H1 (cell line): ENCODE results near the gene KRTAP10-8. TPM values are rescaled to one million over a fixed set of nuclear protein-coding genes. Genes with fewer than 3 reads are reported as not detected.

Experiments
- CHD2 ChIP-seq: IDR thresholded peaks from 2 replicates; pipeline ENCODE4 v1.6.1; 2012; ENCODE audit warnings: low read length, improper control_type of control experiment
- CTBP2 ChIP-seq: IDR thresholded peaks from 2 replicates; pipeline ENCODE4 v1.7.0; 2011; ENCODE audit warnings: borderline replicate concordance, mild to moderate bottlenecking, moderate library complexity, mixed read lengths, low read length; ENCODE audit not compliant: insufficient read depth, insufficient read length
- FOSL1 ChIP-seq: IDR thresholded peaks from 2 replicates; pipeline ENCODE4 v1.6.1; 2011; ENCODE audit warnings: mild to moderate bottlenecking, low read depth, low read length, moderate library complexity; ENCODE audit not compliant: insufficient read depth
- GTF2F1 ChIP-seq: IDR thresholded peaks from 2 replicates; pipeline ENCODE4 v1.6.1; 2012; ENCODE audit warnings: low read depth, low read length, improper control_type of control experiment, borderline replicate concordance
- KDM1A ChIP-seq: fragments of 200-600, 300-600 bp; sonication (generic); IDR thresholded peaks from 2 replicates; pipeline ENCODE4 v1.7.1; 2016; ENCODE audit warnings: mild to moderate bottlenecking, low read length, borderline replicate concordance
- RFX5 ChIP-seq: IDR thresholded peaks from 2 replicates; pipeline ENCODE4 v1.6.1; 2011; ENCODE audit warnings: low read depth, low read length, improper control_type of control experiment, borderline replicate concordance
- SP2 ChIP-seq: IDR thresholded peaks from 2 replicates; pipeline ENCODE4 v1.6.1; 2012; ENCODE audit warnings: mild to moderate bottlenecking, low read length, inconsistent platforms
- TAF7 ChIP-seq: optimal IDR thresholded peaks from 2 replicates; pipeline ENCODE3; 2011; ENCODE audit warnings: low read depth, mild to moderate bottlenecking, inconsistent platforms, low read length, moderate library complexity, borderline replicate concordance
- polyA plus RNA-seq, 7 experiments: library from polyadenylated mRNA; depleted of rRNA in 3 of 7; stranded (reverse) in 5 of 7; unstranded in 2 of 7; fragments of >200 nt in 5 of 7; fragments of 200-250 nt in 2 of 7; gene quantifications; 1 replicate in 5 of 7; 2 replicates in 1 of 7; 4 replicates in 1 of 7; pipeline versions ENCODE4 v1.2.1 to v1.2.3, GENCODE V29; 2011 to 2013; ENCODE audit warnings: missing spikeins in 2 of 7, mixed read lengths in 2 of 7
- total RNA-seq: library from RNA; stranded (reverse); fragmentation: NEBNext Ultra II Directional; extraction: Animal tissue kit (Norgen Biotek cat#: 25700); gene quantifications from 2 replicates; pipeline ENCODE4 v1.2.1, GENCODE V29; 2021
- TF ChIP-seq, protein P1 (sequence below), 3 experiments: IDR thresholded peaks; 1 replicate in 2 of 3; 2 replicates in 1 of 3; pipeline versions ENCODE4 v1.5.1 to v1.6.1; 2011; ENCODE audit warnings: low read length in 3 of 3, mild to moderate bottlenecking in 3 of 3, inconsistent platforms in 2 of 3, low read depth in 1 of 3, moderate library complexity in 1 of 3; ENCODE audit not compliant: insufficient read depth in 1 of 3; ENCODE audit errors: control extremely low read depth in 1 of 3
- TF ChIP-seq, protein P2 (sequence below): IDR thresholded peaks from 2 replicates; pipeline ENCODE4 v1.6.1; 2011; ENCODE audit warnings: low read length, improper control_type of control experiment

Gene KRTAP10-8
- total and polyA plus RNA-seq, 2 of the 8 experiments (the other 6 are each of a cell fraction or from before 2014, with no cell fraction given): not detected

DNA sequence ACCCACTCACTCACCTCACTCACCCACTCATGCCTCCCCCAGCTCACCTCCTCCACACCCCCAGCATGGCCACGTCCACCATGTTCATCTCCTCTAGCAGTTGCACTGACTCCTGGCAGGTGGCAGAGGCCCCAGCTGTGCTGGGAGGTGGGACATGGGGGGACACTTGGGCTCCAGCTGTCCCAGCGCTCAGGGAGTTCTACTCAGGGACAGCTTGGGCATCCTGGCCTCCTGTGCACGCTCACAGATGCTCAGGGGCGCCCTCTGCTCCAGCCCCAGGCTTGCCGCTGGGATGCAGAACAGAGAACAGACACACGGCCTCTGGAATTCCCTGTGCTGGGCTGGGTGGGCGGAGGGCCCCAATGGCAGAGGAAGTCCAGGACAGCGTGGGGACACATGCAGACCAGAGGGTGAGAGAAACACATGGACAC, 5.2 kb downstream of the KRTAP10-8 start (continued):
- TF ChIP-seq, protein P1, sequence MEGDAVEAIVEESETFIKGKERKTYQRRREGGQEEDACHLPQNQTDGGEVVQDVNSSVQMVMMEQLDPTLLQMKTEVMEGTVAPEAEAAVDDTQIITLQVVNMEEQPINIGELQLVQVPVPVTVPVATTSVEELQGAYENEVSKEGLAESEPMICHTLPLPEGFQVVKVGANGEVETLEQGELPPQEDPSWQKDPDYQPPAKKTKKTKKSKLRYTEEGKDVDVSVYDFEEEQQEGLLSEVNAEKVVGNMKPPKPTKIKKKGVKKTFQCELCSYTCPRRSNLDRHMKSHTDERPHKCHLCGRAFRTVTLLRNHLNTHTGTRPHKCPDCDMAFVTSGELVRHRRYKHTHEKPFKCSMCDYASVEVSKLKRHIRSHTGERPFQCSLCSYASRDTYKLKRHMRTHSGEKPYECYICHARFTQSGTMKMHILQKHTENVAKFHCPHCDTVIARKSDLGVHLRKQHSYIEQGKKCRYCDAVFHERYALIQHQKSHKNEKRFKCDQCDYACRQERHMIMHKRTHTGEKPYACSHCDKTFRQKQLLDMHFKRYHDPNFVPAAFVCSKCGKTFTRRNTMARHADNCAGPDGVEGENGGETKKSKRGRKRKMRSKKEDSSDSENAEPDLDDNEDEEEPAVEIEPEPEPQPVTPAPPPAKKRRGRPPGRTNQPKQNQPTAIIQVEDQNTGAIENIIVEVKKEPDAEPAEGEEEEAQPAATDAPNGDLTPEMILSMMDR (IDR thresholded peaks at IDR 0.05; ENCODE audit: control extremely low read depth in 1 of 3, insufficient read depth in 1 of 3, low read depth in 1 of 3, low read length in 3 of 3): peak in 1 of 3 experiments; percentile 22; a peak in 1 of 4 replicates
- no peak for TF ChIP-seq RFX5
- TF ChIP-seq TAF7: no peak
- TF ChIP-seq SP2: no peak
- TF ChIP-seq GTF2F1: no peak
- no peak for TF ChIP-seq KDM1A
- no peak for TF ChIP-seq CHD2
- TF ChIP-seq FOSL1: no peak
- TF ChIP-seq, protein P2, sequence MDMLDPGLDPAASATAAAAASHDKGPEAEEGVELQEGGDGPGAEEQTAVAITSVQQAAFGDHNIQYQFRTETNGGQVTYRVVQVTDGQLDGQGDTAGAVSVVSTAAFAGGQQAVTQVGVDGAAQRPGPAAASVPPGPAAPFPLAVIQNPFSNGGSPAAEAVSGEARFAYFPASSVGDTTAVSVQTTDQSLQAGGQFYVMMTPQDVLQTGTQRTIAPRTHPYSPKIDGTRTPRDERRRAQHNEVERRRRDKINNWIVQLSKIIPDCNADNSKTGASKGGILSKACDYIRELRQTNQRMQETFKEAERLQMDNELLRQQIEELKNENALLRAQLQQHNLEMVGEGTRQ: no peak
- no peak for TF ChIP-seq CTBP2
